ENCODE data around the gene NUP35. TPM values are rescaled to one million over a fixed set of nuclear protein-coding genes. Genes with fewer than 3 reads are reported as not detected.

NUP35 gene
- total RNA-seq, result 14.2 TPM

- peak; percentile 98 for ATAC-seq
Measured at GRCh38 chr2:183124222-183124956, at the start of gene NUP35. Gene NUP35, plus strand, starts transcription at chr2:183124443. Its CDS starts 15 bp downstream, at chr2:183124458.

- peak; percentile 64 for ATAC-seq
Measured at GRCh38 chr2:183078163-183078463, 46.1 kb upstream of the NUP35 start.

GRCh38 chr2:183078464-183079138, 45.6 kb upstream of the NUP35 start, which contains the start of gene DUSP19:
Gene DUSP19, plus strand, starts transcription at chr2:183078747. Its CDS starts 187 bp downstream, at chr2:183078934.
- ATAC-seq, result peak; percentile 97

- no peak for ATAC-seq
Measured at GRCh38 chr2:183079139-183079775, 45.0 kb upstream of the NUP35 start.

- ATAC-seq, result no peak
Measured at GRCh38 chr2:183081911-183082310, 42.3 kb upstream of the NUP35 start.

GRCh38 chr2:183088061-183088460, 36.2 kb upstream of the NUP35 start:
- ATAC-seq, result no peak

GRCh38 chr2:183089192-183089851, 34.9 kb upstream of the NUP35 start:
- ATAC-seq, result no peak

GRCh38 chr2:183091318-183091953, 32.8 kb upstream of the NUP35 start:
- no peak for ATAC-seq

- no peak for ATAC-seq
Measured at GRCh38 chr2:183091954-183092345, 32.3 kb upstream of the NUP35 start.

- no peak for ATAC-seq
Measured at GRCh38 chr2:183093857-183094657, 30.2 kb upstream of the NUP35 start.

GRCh38 chr2:183105402-183106134, 18.7 kb upstream of the NUP35 start:
- no peak for ATAC-seq

GRCh38 chr2:183112577-183112976, 11.7 kb upstream of the NUP35 start:
- ATAC-seq, result no peak

GRCh38 chr2:183113630-183114029, 10.6 kb upstream of the NUP35 start:
- no peak for ATAC-seq

GRCh38 chr2:183117226-183117625, 7.0 kb upstream of the NUP35 start:
- no peak for ATAC-seq

GRCh38 chr2:183123117-183123958, 905 bp upstream of the NUP35 start:
- ATAC-seq, result no peak

- ATAC-seq, result no peak
Measured at GRCh38 chr2:183123959-183124221, 353 bp upstream of the NUP35 start.

GRCh38 chr2:183124957-183125255, 663 bp downstream of the NUP35 start:
- no peak for ATAC-seq

GRCh38 chr2:183125659-183126341, 1.6 kb downstream of the NUP35 start:
- no peak for ATAC-seq

GRCh38 chr2:183126635-183127034, 2.4 kb downstream of the NUP35 start:
- no peak for ATAC-seq

- ATAC-seq, result no peak
Measured at GRCh38 chr2:183134016-183134415, 9.8 kb downstream of the NUP35 start.
